H1 (cell line): ENCODE data around the gene LITAF. TPM values are rescaled to one million over a fixed set of nuclear protein-coding genes. Genes with fewer than 3 reads are reported as not detected.

Source experiments
- CTCF ChIA-PET: fragments of 300-600 bp; sonication (Branson Sonifier 250); formaldehyde crosslinking; loops from one replicate; lab custom pipeline; 2021; ENCODE audit not compliant: partially characterized antibody; lab: Charles Lee
- POLR2A ChIA-PET: fragments of 300-600 bp; sonication (Branson Sonifier 250); formaldehyde crosslinking; loops from one replicate; lab custom pipeline; 2021; ENCODE audit warnings: inconsistent platforms; ENCODE audit not compliant: partially characterized antibody; lab: Charles Lee
- DNase-seq, 2 experiments: peaks; one replicate each; pipeline versions ENCODE4 v3.0.0 to v3.0.0-alpha.2; 2010 to 2022; ENCODE audit warnings: low spot score in 2 of 2, low read depth in 1 of 2, mixed read lengths in 1 of 2
- FAIRE-seq: peaks from 2 replicates; lab custom pipeline; 2011; peaks lifted over from hg19 to GRCh38; lab: Jason Lieb, UNC
- H2AFZ ChIP-seq: 2 replicates; pipeline ENCODE4 v1.8.1; 2012; ENCODE audit warnings: low read length, inconsistent platforms
- H2AK5ac ChIP-seq: 2 replicates; pipeline ENCODE4 v1.6.1; 2013; ENCODE audit warnings: low read depth, low read length
- H2BK120ac ChIP-seq: replicated peaks from 2 replicates; pipeline ENCODE3; 2013; ENCODE audit warnings: low read depth, low read length, inconsistent platforms
- H2BK12ac ChIP-seq: 2 replicates; pipeline ENCODE4 v1.6.1; 2013; ENCODE audit warnings: low read depth, low read length
- H2BK15ac ChIP-seq: 2 replicates; pipeline ENCODE4 v1.6.1; 2013; ENCODE audit warnings: low read length
- H2BK20ac ChIP-seq: 2 replicates; pipeline ENCODE4 v1.6.1; 2013; ENCODE audit warnings: low read length
- H2BK5ac ChIP-seq: 2 replicates; pipeline ENCODE4 v1.6.1; 2013; ENCODE audit warnings: low read depth, low read length
- H3K14ac ChIP-seq: 2 replicates; pipeline ENCODE4 v1.6.1; 2013; ENCODE audit warnings: inconsistent platforms; ENCODE audit not compliant: insufficient read length
- H3K18ac ChIP-seq: 2 replicates; pipeline ENCODE4 v1.6.1; 2013; ENCODE audit warnings: low read length; ENCODE audit errors: extremely low read depth
- H3K23ac ChIP-seq: 2 replicates; pipeline ENCODE4 v1.6.1; 2013; ENCODE audit warnings: inconsistent platforms; ENCODE audit not compliant: insufficient read length
- H3K23me2 ChIP-seq: 2 replicates; pipeline ENCODE4 v1.6.1; 2013; ENCODE audit warnings: low read depth, low read length
- H3K27ac ChIP-seq: 2 replicates; pipeline ENCODE4 v1.6.1; 2011; ENCODE audit warnings: low read depth, low read length, inconsistent platforms
- H3K27me3 ChIP-seq, 4 experiments: replicated peaks in 1 of 4; 1 replicate in 1 of 4; 2 replicates in 3 of 4; pipeline versions ENCODE4 v1.6.1 to v1.8.1; 2011 to 2013; ENCODE audit warnings: low read length in 3 of 4, mild to moderate bottlenecking in 3 of 4, inconsistent platforms in 2 of 4, mixed read lengths in 2 of 4, moderate library complexity in 1 of 4; ENCODE audit not compliant: control insufficient read depth in 3 of 4, insufficient read depth in 3 of 4; ENCODE audit errors: extremely low read depth in 1 of 4
- H3K36me3 ChIP-seq, 4 experiments: 2 replicates each; pipeline versions ENCODE4 v1.6.1 to v1.8.1; 2011 to 2013; ENCODE audit warnings: mild to moderate bottlenecking in 4 of 4, low read length in 3 of 4, moderate library complexity in 2 of 4, control low read depth in 1 of 4, inconsistent platforms in 1 of 4; ENCODE audit not compliant: insufficient read depth in 4 of 4, control insufficient read depth in 2 of 4
- H3K4ac ChIP-seq: replicated peaks from 2 replicates; pipeline ENCODE3; 2013; ENCODE audit warnings: low read length, low read depth, mixed read lengths, inconsistent platforms; ENCODE audit not compliant: insufficient read length
- H3K4me1 ChIP-seq, 4 experiments: replicated peaks in 1 of 4; 1 replicate in 1 of 4; 2 replicates in 3 of 4; pipeline versions ENCODE4 v1.6.1 to v1.8.1; 2011 to 2013; ENCODE audit warnings: low read length in 3 of 4, inconsistent platforms in 2 of 4, mixed read lengths in 1 of 4; ENCODE audit not compliant: insufficient read depth in 4 of 4, control insufficient read depth in 3 of 4
- H3K4me2 ChIP-seq, 2 experiments: 2 replicates each; pipeline versions ENCODE4 v1.6.1 to v1.8.1; 2011 to 2013; ENCODE audit warnings: low read depth in 2 of 2, low read length in 2 of 2, control low read depth in 1 of 2, inconsistent platforms in 1 of 2, mild to moderate bottlenecking in 1 of 2; ENCODE audit not compliant: insufficient read depth in 1 of 2
- H3K4me3 ChIP-seq, 4 experiments: fragments of 200-600, 300-600 bp in 1 of 4; sonication (generic), shearing (Covaris generic), sonication (Bioruptor Twin) in 1 of 4; 2 replicates each; pipeline versions ENCODE4 v1.5.1 to v1.8.1; 2011 to 2016; ENCODE audit warnings: low read length in 4 of 4, low read depth in 3 of 4, control low read depth in 2 of 4, inconsistent platforms in 2 of 4, mild to moderate bottlenecking in 2 of 4, mixed read lengths in 1 of 4, moderate library complexity in 1 of 4; ENCODE audit not compliant: insufficient read depth in 2 of 4; ENCODE audit errors: extremely low read depth in 1 of 4
- H3K56ac ChIP-seq: replicated peaks from 2 replicates; pipeline ENCODE3; 2013; ENCODE audit warnings: low read depth, mild to moderate bottlenecking, mixed read lengths, low read length, inconsistent platforms; ENCODE audit not compliant: insufficient read length
- H3K79me1 ChIP-seq: 2 replicates; pipeline ENCODE4 v1.6.1; 2013; ENCODE audit warnings: low read depth, low read length, control low read depth
- H3K79me2 ChIP-seq, 2 experiments: 2 replicates each; pipeline versions ENCODE4 v1.6.1 to v1.8.1; 2012 to 2013; ENCODE audit warnings: low read length in 2 of 2, mild to moderate bottlenecking in 2 of 2, inconsistent platforms in 1 of 2; ENCODE audit not compliant: insufficient read depth in 2 of 2, control insufficient read depth in 1 of 2
- H3K9ac ChIP-seq, 4 experiments: replicated peaks in 1 of 4; 1 replicate in 1 of 4; 2 replicates in 3 of 4; pipeline versions ENCODE4 v1.6.1 to v1.8.1; 2011 to 2013; ENCODE audit warnings: low read depth in 3 of 4, low read length in 3 of 4, control low read depth in 2 of 4, mild to moderate bottlenecking in 2 of 4, moderate library complexity in 2 of 4, inconsistent platforms in 1 of 4; ENCODE audit errors: extremely low read depth in 1 of 4
- H3K9me3 ChIP-seq, 2 experiments: 2 replicates each; pipeline versions ENCODE4 v1.6.1 to v1.8.1; 2012 to 2013; ENCODE audit warnings: mild to moderate bottlenecking in 2 of 2, moderate library complexity in 2 of 2, control low read depth in 1 of 2, inconsistent platforms in 1 of 2, low read depth in 1 of 2, low read length in 1 of 2, mixed read lengths in 1 of 2; ENCODE audit not compliant: insufficient read depth in 2 of 2
- H4K20me1 ChIP-seq, 2 experiments: replicated peaks in 1 of 2; 2 replicates each; pipeline versions ENCODE3 to v1.8.1; 2011 to 2013; ENCODE audit warnings: inconsistent platforms in 2 of 2, low read length in 2 of 2, mild to moderate bottlenecking in 1 of 2; ENCODE audit not compliant: insufficient read depth in 2 of 2, control insufficient read depth in 1 of 2
- H4K5ac ChIP-seq: 2 replicates; pipeline ENCODE4 v1.6.1; 2013; ENCODE audit warnings: low read length, low read depth, mixed read lengths, inconsistent platforms; ENCODE audit not compliant: insufficient read length
- H4K8ac ChIP-seq: 2 replicates; pipeline ENCODE4 v1.8.0; 2013; ENCODE audit warnings: mild to moderate bottlenecking, moderate library complexity, low read length, inconsistent platforms; ENCODE audit not compliant: insufficient read depth; ENCODE audit errors: extremely low read depth
- H4K91ac ChIP-seq: replicated peaks from 2 replicates; pipeline ENCODE3; 2013; ENCODE audit warnings: low read length, mixed read lengths, inconsistent platforms; ENCODE audit not compliant: insufficient read length
- BCL11A ChIP-seq, 2 experiments: IDR thresholded peaks; one replicate each; pipeline ENCODE4 v1.6.1; 2011; ENCODE audit warnings: low read depth in 2 of 2, low read length in 2 of 2, mild to moderate bottlenecking in 2 of 2
- CBX5 ChIP-seq: fragments of 300-800, 300-1000 bp; sonication (generic); IDR thresholded peaks from 2 replicates; pipeline ENCODE4 v1.7.1; 2016; ENCODE audit warnings: antibody characterized with exemption, low read length, low read depth
- CBX8 ChIP-seq: fragments of 300-800, 300-1000 bp; sonication (generic); IDR thresholded peaks from 2 replicates; pipeline ENCODE4 v1.7.1; 2016; ENCODE audit warnings: low read depth, low read length, borderline replicate concordance
- CHD1 ChIP-seq: IDR thresholded peaks from 2 replicates; pipeline ENCODE4 v1.6.1; 2012; ENCODE audit warnings: low read depth, low read length, improper control_type of control experiment
- EZH2 ChIP-seq: fragments of 200-600 bp; sonication (generic); IDR thresholded peaks from 2 replicates; pipeline ENCODE4 v1.7.1; 2012; ENCODE audit warnings: low read depth, mild to moderate bottlenecking, moderate library complexity, low read length, inconsistent platforms; ENCODE audit not compliant: severe bottlenecking
- GTF2F1 ChIP-seq: IDR thresholded peaks from 2 replicates; pipeline ENCODE4 v1.6.1; 2012; ENCODE audit warnings: low read depth, low read length, improper control_type of control experiment, borderline replicate concordance
- MAFK ChIP-seq: IDR thresholded peaks from 2 replicates; pipeline ENCODE4 v1.6.1; 2012; ENCODE audit warnings: low read depth, mild to moderate bottlenecking, improper control_type of control experiment, low read length
- POLR2A ChIP-seq, 2 experiments: IDR thresholded peaks; 1 replicate in 1 of 2; 2 replicates in 1 of 2; pipeline ENCODE4 v1.6.1; 2011; ENCODE audit warnings: low read depth in 2 of 2, low read length in 2 of 2, mild to moderate bottlenecking in 2 of 2; ENCODE audit errors: control extremely low read depth in 1 of 2
- RXRA ChIP-seq: IDR thresholded peaks from 2 replicates; pipeline ENCODE4 v1.6.1; 2011; ENCODE audit warnings: low read depth, mild to moderate bottlenecking, low read length, moderate library complexity; ENCODE audit not compliant: insufficient read depth
- SAP30 ChIP-seq: fragments of 300-600 bp; sonication (generic); IDR thresholded peaks from 2 replicates; pipeline ENCODE4 v1.7.1; 2012; ENCODE audit warnings: low read length, moderate library complexity, mild to moderate bottlenecking, inconsistent platforms; ENCODE audit not compliant: insufficient read depth, insufficient replicate concordance
- TAF7 ChIP-seq: optimal IDR thresholded peaks from 2 replicates; pipeline ENCODE3; 2011; ENCODE audit warnings: low read depth, mild to moderate bottlenecking, inconsistent platforms, low read length, moderate library complexity, borderline replicate concordance
- TBP ChIP-seq: IDR thresholded peaks from 2 replicates; pipeline ENCODE4 v1.6.1; 2011; ENCODE audit warnings: low read depth, low read length, improper control_type of control experiment
- YY1 ChIP-seq: IDR thresholded peaks from 2 replicates; pipeline ENCODE4 v1.6.1; 2011; ENCODE audit warnings: low read depth, mild to moderate bottlenecking, low read length
- WGBS, 2 experiments: shearing (Covaris generic) in 1 of 2; methylation state at CpG; one replicate each; pipeline versions ENCODE4 v1.1.6 to v1.1.7; 2013 to 2015; ENCODE audit warnings: low lambda C conversion rate in 2 of 2, mixed read lengths in 2 of 2, inconsistent platforms in 1 of 2, low coverage in 1 of 2, missing lambda C conversion rate in 1 of 2; ENCODE audit not compliant: insufficient replicate concordance in 2 of 2, insufficient coverage in 1 of 2, insufficient read length in 1 of 2; ENCODE audit errors: extremely low coverage in 1 of 2, missing lambda C conversion rate in 1 of 2; 5-methylcytosine and 5-hydroxymethylcytosine counted together
- polyA plus RNA-seq, 7 experiments: library from polyadenylated mRNA; depleted of rRNA in 3 of 7; stranded (reverse) in 5 of 7; unstranded in 2 of 7; fragments of >200 nt in 5 of 7; fragments of 200-250 nt in 2 of 7; gene quantifications; 1 replicate in 5 of 7; 2 replicates in 1 of 7; 4 replicates in 1 of 7; pipeline versions ENCODE4 v1.2.1 to v1.2.3, GENCODE V29; 2011 to 2013; ENCODE audit warnings: missing spikeins in 2 of 7, mixed read lengths in 2 of 7
- total RNA-seq: library from RNA; stranded (reverse); fragmentation: NEBNext Ultra II Directional; extraction: Animal tissue kit (Norgen Biotek cat#: 25700); gene quantifications from 2 replicates; pipeline ENCODE4 v1.2.1, GENCODE V29; 2021
- TF ChIP-seq, protein P1 (sequence below): IDR thresholded peaks from 2 replicates; pipeline ENCODE4 v1.6.1; 2011; ENCODE audit warnings: low read depth, mild to moderate bottlenecking, low read length; ENCODE audit not compliant: insufficient read depth

Gene LITAF
- total and polyA plus RNA-seq, 2 of the 8 experiments (the other 6 are each of a cell fraction or from before 2014, with no cell fraction given) = 165 to 205 TPM

DNA sequence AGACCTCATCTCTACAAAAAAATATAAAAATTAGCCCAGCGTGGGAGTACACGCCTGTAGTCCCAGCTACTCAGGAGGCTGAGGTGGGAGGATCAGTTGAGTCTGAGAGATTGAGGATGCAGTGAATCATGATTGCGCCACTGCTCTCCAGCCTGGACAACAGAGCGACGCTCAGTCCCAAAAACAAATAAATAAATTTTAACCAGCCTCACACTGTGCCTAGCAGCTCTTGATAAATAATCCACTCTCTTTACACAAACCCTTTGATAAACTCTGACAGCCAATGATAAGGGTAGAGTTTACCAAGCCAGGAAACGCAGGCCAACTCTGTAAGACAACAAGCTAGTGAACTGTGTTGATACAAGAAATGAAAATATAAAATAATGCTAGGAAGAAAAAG lies 32.7 kb downstream of the LITAF start:
- Histone ChIP-seq H2BK20ac (no peak overlapping the region), H2BK15ac (no peak overlapping the region), H3K79me2 (peaks cover 0 to 20% of the 10 kb centered on the region in 2 experiments; a peak in 1 of 4 replicates), H4K91ac (no peak overlapping the region), H2BK120ac (no peak overlapping the region), H4K5ac (no peak overlapping the region), H2BK5ac (no peak overlapping the region), H3K36me3 (peaks cover 7 to 73% (median 33%) of the 10 kb centered on the region in 4 experiments; a peak in 6 of 8 replicates), H3K18ac (no peak overlapping the region), H3K9ac (no peak overlapping the region), H3K23me2 (no peaks in the 10 kb centered on the region), H3K23ac (no peak overlapping the region), H2AK5ac (no peak overlapping the region), H3K9me3 (peaks cover 0 to 3% of the 10 kb centered on the region in 2 experiments; a peak in 3 of 4 replicates), H4K8ac (no peak overlapping the region), H3K79me1 (peaks cover 7% of the 10 kb centered on the region), H2AFZ (no peak overlapping the region), H2BK12ac (no peak overlapping the region), H3K4me2 (no peak overlapping the region), H3K56ac (no peak overlapping the region), H3K27ac (no peak overlapping the region), H3K14ac (no peak overlapping the region), H3K27me3 (no peaks in the 10 kb centered on the region; a peak in 1 of 7 replicates), H3K4me1 (no peaks in the 10 kb centered on the region), H3K4me3 (no peak overlapping the region), H3K4ac (no peak overlapping the region), H4K20me1 (peaks cover 0 to 3% of the 10 kb centered on the region in 2 experiments)
- POLR2A ChIA-PET = no interaction called here
- FAIRE-seq = no peak
- CTCF ChIA-PET = interaction anchor here (0.8 to 3.1 kb wide), 7 partner anchors 9 to 182 kb away, joined by 3 to 20 read pairs (median 3); no protein-coding TSS in a partner anchor
- DNase-seq = no peak
- 88% methylated on average over 6 of the region's 6 CpGs; no CpG with 5 or more reads in 1 of the 2 experiments for WGBS, 2 experiments
- TF ChIP-seq POLR2A (IDR thresholded peaks at IDR 0.05; ENCODE audit: control extremely low read depth in 1 of 2, low read depth in 2 of 2, low read length in 2 of 2) (no peak), MAFK (no peak), EZH2 (no peak), BCL11A (IDR thresholded peaks at IDR 0.05; ENCODE audit: low read depth in 2 of 2, low read length in 2 of 2) (no peak), SAP30 (no peak), YY1 (no peak), TAF7 (no peak), CBX8 (no peak), CHD1 (no peak), CBX5 (no peak), GTF2F1 (no peak), RXRA (no peak), TBP (no peak)
- TF ChIP-seq, protein P1, sequence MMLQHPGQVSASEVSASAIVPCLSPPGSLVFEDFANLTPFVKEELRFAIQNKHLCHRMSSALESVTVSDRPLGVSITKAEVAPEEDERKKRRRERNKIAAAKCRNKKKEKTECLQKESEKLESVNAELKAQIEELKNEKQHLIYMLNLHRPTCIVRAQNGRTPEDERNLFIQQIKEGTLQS = no peak
